Right lobe of liver (tissue), 6 donors: Measurements from ENCODE around the gene DNER. TPM values are rescaled to one million over a fixed set of nuclear protein-coding genes. Genes with fewer than 3 reads are reported as not detected.
A peak's percentile ranks its signal among the peaks of the same experiment; 100 is the strongest.
"Not testable (repeated sequence)": the region's sequence is repeated elsewhere in the genome, so short reads cannot be mapped to it uniquely, and the experiment has no call there.

Experiments used
- ATAC-seq, 4 donors: fragments of 200-7000 bp; cut with Tn5 transposase; one replicate each; pipeline ENCODE4 v1.9.1; 2020; ENCODE audit warnings: mild to moderate bottlenecking in 4 of 4, moderate library complexity in 4 of 4
- DNase-seq, 3 donors: peaks; one replicate each; pipeline ENCODE4 v3.0.0-alpha.2; 2020
- H3K27ac ChIP-seq, 3 donors: fragments of 200-600 bp; one replicate each; pipeline ENCODE4 v1.8.0; 2022
- H3K27me3 ChIP-seq, 2 donors: fragments of 200-600 bp; one replicate each; pipeline ENCODE4 v1.8.0; 2022
- H3K36me3 ChIP-seq, 4 donors: fragments of 200-600 bp; sonication (generic) in 1 of 4; one replicate each; pipeline versions ENCODE4 v1.5.1 to v1.8.0; 2017 to 2022; ENCODE audit warnings: control low read depth in 1 of 4
- H3K4me1 ChIP-seq, 4 donors: fragments of 200-600 bp; sonication (generic) in 1 of 4; one replicate each; pipeline versions ENCODE4 v1.5.1 to v1.8.0; 2017 to 2022; ENCODE audit warnings: control low read depth in 1 of 4
- H3K4me3 ChIP-seq, 3 donors: fragments of 200-600 bp; one replicate each; pipeline ENCODE4 v1.8.0; 2022
- H3K9me3 ChIP-seq, 4 donors: fragments of 200-600 bp; sonication (generic) in 1 of 4; one replicate each; pipeline versions ENCODE4 v1.5.1 to v1.8.0; 2017 to 2022; ENCODE audit warnings: control low read depth in 1 of 4
- POLR2A ChIP-seq: fragments of 450-650 bp; IDR thresholded peaks from one replicate; pipeline ENCODE4 v1.6.1; 2017; ENCODE audit warnings: antibody characterized with exemption, mild to moderate bottlenecking
- WGBS: methylation state at CpG from one replicate; pipeline ENCODE4 v1.1.6; 2018; ENCODE audit warnings: low coverage, low lambda C conversion rate; ENCODE audit not compliant: insufficient coverage; ENCODE audit errors: missing lambda C conversion rate; 5-methylcytosine and 5-hydroxymethylcytosine counted together
- intact Hi-C, 2 donors: fragments of 100-400 bp; cut with DNase I; formaldehyde crosslinking; loops; one replicate each; pipeline versions ENCODE4 v1.11.2 to v1.14.1; 2022
- total RNA-seq, 6 experiments: library from RNA; depleted of rRNA in 2 of 6; stranded (reverse); fragments of >200 nt in 2 of 6; fragmentation: NEBNext Ultra II Directional in 3 of 6; extraction: Animal tissue kit (Norgen Biotek cat#: 25700) in 3 of 6; gene quantifications; one replicate each; pipeline versions ENCODE4 v1.1.0 to v1.2.4, GENCODE V29; 2016 to 2023
- TF ChIP-seq, protein P1 (sequence below), 4 donors: fragments of 200-600 bp in 3 of 4; fragments of 450-650 bp in 1 of 4; IDR thresholded peaks; one replicate each; pipeline versions ENCODE4 v1.5.1 to v1.8.0; 2016 to 2022; ENCODE audit warnings: antibody characterized with exemption in 4 of 4, mild to moderate bottlenecking in 2 of 4
- donor health status: DM: no; HTN: yes; CAD: no.
- donor health status: DM: no; HTN: no; CAD: no.
- donor health status: DM: no; HTN: no; CAD: no.
- donor health status: DM: no; HTN: yes; CAD: no.
- donor health status: DM: no; HTN: yes; CAD: no.

The DNER gene
- total RNA-seq, 6 experiments from 2014 or later, result 0.13 TPM; not detected in 5

DNA sequence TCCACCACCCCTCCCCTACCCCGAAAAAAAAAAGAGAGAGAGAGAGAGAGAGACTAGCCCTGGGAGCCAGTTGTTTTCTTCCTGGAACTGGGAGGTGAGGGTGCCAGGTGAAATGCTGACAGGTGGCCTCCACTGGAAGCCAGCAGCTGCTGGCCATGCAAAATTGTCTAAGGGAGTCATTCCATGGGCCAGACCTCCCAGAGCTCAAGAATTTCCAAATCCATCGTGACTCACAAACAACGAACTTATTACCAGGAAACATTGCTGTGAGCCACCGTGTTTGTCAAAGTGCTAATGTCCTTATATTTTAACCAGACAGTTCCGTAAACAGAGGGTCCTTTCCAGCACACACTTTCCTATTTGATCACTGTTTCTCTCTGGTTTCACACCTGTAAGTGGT is 374.7 kb downstream of the DNER start:
- ATAC-seq, result no peak
- 74% methylated on average over 4 of the region's 5 CpGs for WGBS

DNA sequence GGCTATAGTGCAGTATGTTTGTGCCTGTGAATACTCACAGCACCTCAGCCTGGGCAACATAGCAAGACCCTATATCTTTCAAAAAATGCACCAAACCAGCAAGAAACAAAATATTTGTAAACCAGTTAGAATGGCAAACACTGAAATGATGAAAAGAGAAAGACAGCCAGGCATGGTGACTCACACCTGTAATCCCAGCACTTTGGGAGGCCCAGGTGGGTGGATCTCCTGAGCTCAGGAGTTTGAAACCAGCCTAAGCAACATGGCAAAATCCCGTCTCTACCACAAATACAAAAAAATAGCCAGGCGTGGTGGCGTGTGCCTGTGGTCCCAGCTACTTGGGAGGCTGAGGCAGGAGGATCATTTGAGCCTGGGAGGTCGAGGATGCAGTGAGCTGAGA is 375.2 kb downstream of the DNER start:
- H3K36me3 ChIP-seq, ATAC-seq, H3K27ac ChIP-seq, DNase-seq, H3K9me3 ChIP-seq, H3K4me1 ChIP-seq, intact Hi-C loops, H3K4me3 ChIP-seq, H3K27me3 ChIP-seq: not testable (repeated sequence)
- 75% methylated on average over 1 of the region's 4 CpGs for WGBS

More for the DNA sequence above, 374.7 kb downstream of the DNER start:
- no peak for DNase-seq
- H3K27ac ChIP-seq, result no peak overlapping the region
- H3K4me1 ChIP-seq, result no peaks in the 10 kb centered on the region
- TF ChIP-seq, protein P1, sequence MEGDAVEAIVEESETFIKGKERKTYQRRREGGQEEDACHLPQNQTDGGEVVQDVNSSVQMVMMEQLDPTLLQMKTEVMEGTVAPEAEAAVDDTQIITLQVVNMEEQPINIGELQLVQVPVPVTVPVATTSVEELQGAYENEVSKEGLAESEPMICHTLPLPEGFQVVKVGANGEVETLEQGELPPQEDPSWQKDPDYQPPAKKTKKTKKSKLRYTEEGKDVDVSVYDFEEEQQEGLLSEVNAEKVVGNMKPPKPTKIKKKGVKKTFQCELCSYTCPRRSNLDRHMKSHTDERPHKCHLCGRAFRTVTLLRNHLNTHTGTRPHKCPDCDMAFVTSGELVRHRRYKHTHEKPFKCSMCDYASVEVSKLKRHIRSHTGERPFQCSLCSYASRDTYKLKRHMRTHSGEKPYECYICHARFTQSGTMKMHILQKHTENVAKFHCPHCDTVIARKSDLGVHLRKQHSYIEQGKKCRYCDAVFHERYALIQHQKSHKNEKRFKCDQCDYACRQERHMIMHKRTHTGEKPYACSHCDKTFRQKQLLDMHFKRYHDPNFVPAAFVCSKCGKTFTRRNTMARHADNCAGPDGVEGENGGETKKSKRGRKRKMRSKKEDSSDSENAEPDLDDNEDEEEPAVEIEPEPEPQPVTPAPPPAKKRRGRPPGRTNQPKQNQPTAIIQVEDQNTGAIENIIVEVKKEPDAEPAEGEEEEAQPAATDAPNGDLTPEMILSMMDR (IDR thresholded peaks at IDR 0.05), result no peak
- TF ChIP-seq POLR2A, result no peak
- intact Hi-C loops, result no loop called here
- no peak overlapping the region for H3K4me3 ChIP-seq
- H3K9me3 ChIP-seq, result no peaks in the 10 kb centered on the region
- no peaks in the 10 kb centered on the region for H3K36me3 ChIP-seq
- no peaks in the 10 kb centered on the region for H3K27me3 ChIP-seq

DNA sequence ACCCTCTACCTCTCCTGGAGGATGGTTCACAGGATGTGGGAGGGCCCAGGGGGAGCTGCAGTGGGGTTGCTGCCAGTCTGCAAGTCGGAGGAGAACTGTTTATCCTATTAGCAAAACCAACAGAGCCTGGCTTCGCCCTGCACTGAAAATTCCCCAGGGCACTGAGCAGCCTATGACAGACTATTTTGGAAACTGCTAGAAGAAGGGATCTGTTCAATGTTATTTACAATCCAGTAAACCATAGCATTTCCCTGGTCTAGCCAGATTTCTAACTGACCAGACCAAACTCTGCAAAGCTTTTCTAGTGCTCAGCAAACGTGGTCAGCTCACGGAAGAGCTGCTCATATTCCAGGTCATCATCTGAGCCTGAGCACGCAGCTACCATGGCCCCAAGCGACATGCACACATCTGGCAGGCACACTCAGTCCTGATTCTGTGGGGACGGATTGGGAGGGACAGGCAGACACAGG is 378.4 kb downstream of the DNER start:
- Histone ChIP-seq H3K36me3 (no peaks in the 10 kb centered on the region), H3K27me3 (no peaks in the 10 kb centered on the region), H3K27ac (no peak overlapping the region), H3K4me1 (no peaks in the 10 kb centered on the region), H3K9me3 (no peaks in the 10 kb centered on the region), H3K4me3 (no peak overlapping the region)
- ATAC-seq, result no peak
- no peak for DNase-seq
- intact Hi-C loops, result no loop called here
- TF ChIP-seq POLR2A, result no peak
- TF ChIP-seq, protein P1 (IDR thresholded peaks at IDR 0.05), result no peak
- 34% methylated on average over 6 of the region's 7 CpGs for WGBS

DNA sequence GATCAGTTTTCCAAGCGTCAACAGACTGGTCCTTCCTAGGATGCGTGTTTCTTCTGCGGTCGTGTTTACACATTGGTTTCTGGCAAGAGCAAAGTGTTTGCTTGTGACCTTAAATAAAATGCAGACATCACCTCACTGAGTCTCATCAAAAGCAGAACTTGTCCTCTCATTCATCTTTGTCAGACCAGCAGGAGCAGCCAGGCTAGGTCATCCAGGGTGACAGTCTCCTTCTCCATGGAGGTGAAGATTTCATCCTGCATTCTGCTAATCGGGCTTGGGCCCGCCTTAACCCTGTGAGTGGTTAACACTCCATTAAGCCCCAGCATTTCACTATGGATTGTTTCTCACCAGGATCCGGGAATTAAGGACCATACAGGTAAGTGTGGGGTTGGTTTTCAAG is 379.0 kb downstream of the DNER start:
- TF ChIP-seq, protein P1 (IDR thresholded peaks at IDR 0.05), result no peak
- TF ChIP-seq POLR2A, result no peak
- Histone ChIP-seq H3K4me1 (no peaks in the 10 kb centered on the region), H3K27ac (no peak overlapping the region), H3K36me3 (no peaks in the 10 kb centered on the region), H3K27me3 (no peaks in the 10 kb centered on the region), H3K9me3 (no peaks in the 10 kb centered on the region), H3K4me3 (no peak overlapping the region)
- ATAC-seq (peak in 1 of 4 donors; percentile 24), DNase-seq (no peak)
- intact Hi-C loops, result no loop called here
- 65% methylated on average over 7 of the region's 7 CpGs for WGBS

DNA sequence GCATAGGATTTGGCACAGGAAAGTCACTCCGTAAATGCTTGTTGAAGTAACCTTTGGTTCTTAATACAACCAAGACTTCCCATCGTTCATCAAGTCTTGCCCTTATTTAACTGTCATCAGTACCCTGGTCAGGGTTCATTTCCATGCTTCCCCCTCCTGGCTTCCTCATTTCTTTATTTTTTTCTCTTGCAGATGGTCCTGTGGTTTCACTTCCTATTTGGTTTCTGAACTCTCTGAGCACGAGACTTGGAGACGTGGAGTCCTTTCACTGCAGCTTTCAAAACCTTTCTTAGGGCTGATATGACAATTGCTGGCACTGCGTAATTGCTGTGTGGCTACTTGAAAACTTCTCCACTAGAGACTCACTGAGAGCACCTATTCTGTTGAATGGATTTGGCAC is 383.4 kb downstream of the DNER start:
- Histone ChIP-seq H3K27ac (no peak overlapping the region), H3K36me3 (no peaks in the 10 kb centered on the region), H3K4me1 (no peaks in the 10 kb centered on the region), H3K9me3 (no peaks in the 10 kb centered on the region), H3K4me3 (no peak overlapping the region), H3K27me3 (no peaks in the 10 kb centered on the region)
- ATAC-seq (peak; percentile 48 to 75 (median 58)), DNase-seq (no peak)
- 25% methylated on average over 5 of the region's 5 CpGs for WGBS
- no peak for TF ChIP-seq POLR2A
- TF ChIP-seq, protein P1 (IDR thresholded peaks at IDR 0.05), result no peak
- intact Hi-C loops, result no loop called here
